SK-N-SH (cell line): ENCODE results near the gene RHOH. TPM values are rescaled to one million over a fixed set of nuclear protein-coding genes. Genes with fewer than 3 reads are reported as not detected.

Source experiments
- CTCF ChIA-PET: fragments of 300-600, 350-600 bp; formaldehyde crosslinking; extraction: SDS; loops from one replicate; lab custom pipeline; 2021; lab: Yijun Ruan, JAX
- POLR2A ChIA-PET: fragments of 350-600 bp; sonication (Branson Sonifier 250); formaldehyde crosslinking; extraction: SDS; loops from one replicate; lab custom pipeline; 2020; ENCODE audit warnings: antibody characterized with exemption, inconsistent platforms; lab: Yijun Ruan, JAX
- DNase-seq: peaks from one replicate; pipeline ENCODE4 v3.0.0; 2012
- H2AFZ ChIP-seq: fragments of 200-600 bp; sonication (generic); 2 replicates; pipeline ENCODE4 v1.8.1; 2016; ENCODE audit warnings: antibody characterized with exemption, mild to moderate bottlenecking, low read depth
- H3F3A ChIP-seq: fragments of 200-600 bp; sonication (generic); replicated peaks from 2 replicates; pipeline ENCODE3; 2016; ENCODE audit warnings: antibody characterized with exemption, mild to moderate bottlenecking; ENCODE audit not compliant: insufficient read depth
- H3K27ac ChIP-seq, 2 experiments: fragments of 200-500 bp in 1 of 2; fragments of 200-600 bp in 1 of 2; sonication (Bioruptor generic) in 1 of 2; sonication (generic), shearing (Covaris generic) in 1 of 2; 2 replicates each; pipeline versions ENCODE4 v1.5.1 to v1.6.1; 2014 to 2016; ENCODE audit warnings: low read depth in 2 of 2, inconsistent platforms in 1 of 2, low read length in 1 of 2, mild to moderate bottlenecking in 1 of 2, mixed read lengths in 1 of 2
- H3K27me3 ChIP-seq: fragments of 200-600 bp; sonication (generic), shearing (Covaris generic); 2 replicates; pipeline ENCODE4 v1.6.1; 2016; ENCODE audit warnings: mixed run types; ENCODE audit not compliant: insufficient read depth
- H3K36me3 ChIP-seq, 2 experiments: fragments of 200-500 bp in 1 of 2; fragments of 200-600 bp in 1 of 2; sonication (Bioruptor generic) in 1 of 2; sonication (generic) in 1 of 2; replicated peaks in 1 of 2; 2 replicates each; pipeline versions ENCODE3 to v1.5.1; 2014 to 2016; ENCODE audit warnings: low read length in 1 of 2, mild to moderate bottlenecking in 1 of 2; ENCODE audit not compliant: insufficient read depth in 2 of 2, control insufficient read depth in 1 of 2
- H3K4me1 ChIP-seq, 2 experiments: fragments of 200-500 bp in 1 of 2; fragments of 200-600 bp in 1 of 2; sonication (Bioruptor generic) in 1 of 2; sonication (generic), shearing (Covaris generic) in 1 of 2; 2 replicates each; pipeline versions ENCODE4 v1.5.1 to v1.6.1; 2014 to 2016; ENCODE audit warnings: low read depth in 1 of 2, low read length in 1 of 2, mixed run types in 1 of 2; ENCODE audit not compliant: insufficient read depth in 2 of 2, control insufficient read depth in 1 of 2
- H3K4me2 ChIP-seq: fragments of 200-600 bp; sonication (generic), shearing (Covaris generic); 2 replicates; pipeline ENCODE4 v1.6.1; 2017; ENCODE audit warnings: mixed run types
- H3K4me3 ChIP-seq, 2 experiments: fragments of 200-500 bp in 1 of 2; fragments of 200-600 bp in 1 of 2; sonication (Bioruptor generic) in 1 of 2; sonication (generic), shearing (Covaris generic) in 1 of 2; 2 replicates each; pipeline versions ENCODE4 v1.5.1 to v1.8.1; 2014 to 2016; ENCODE audit warnings: low read depth in 2 of 2, inconsistent platforms in 1 of 2, low read length in 1 of 2, mild to moderate bottlenecking in 1 of 2, mixed read lengths in 1 of 2, moderate library complexity in 1 of 2
- H3K79me2 ChIP-seq: fragments of 200-600 bp; sonication (generic); 2 replicates; pipeline ENCODE4 v1.8.1; 2017; ENCODE audit warnings: mild to moderate bottlenecking; ENCODE audit not compliant: insufficient read depth
- H3K9ac ChIP-seq: fragments of 200-600 bp; sonication (generic); 2 replicates; pipeline ENCODE4 v1.6.1; 2017; ENCODE audit warnings: mixed run types
- H3K9me2 ChIP-seq: fragments of 200-600 bp; sonication (generic); 2 replicates; pipeline ENCODE4 v1.6.1; 2017; ENCODE audit warnings: mixed run types
- H3K9me3 ChIP-seq: fragments of 200-600 bp; sonication (generic); 2 replicates; pipeline ENCODE4 v1.6.1; 2017; ENCODE audit warnings: mixed run types, mild to moderate bottlenecking, moderate library complexity
- H4K20me1 ChIP-seq: fragments of 200-600 bp; sonication (generic); 2 replicates; pipeline ENCODE4 v1.6.1; 2017; ENCODE audit warnings: mild to moderate bottlenecking, mixed run types; ENCODE audit not compliant: insufficient read depth
- CTCF ChIP-seq: fragments of 200-600 bp; sonication (generic); IDR thresholded peaks from 2 replicates; pipeline ENCODE4 v1.6.1; 2017; ENCODE audit warnings: antibody characterized with exemption, mild to moderate bottlenecking, moderate library complexity
- EP300 ChIP-seq, 2 experiments: IDR thresholded peaks; 2 replicates each; pipeline versions ENCODE4 v1.4.0 to v1.6.1; 2012; ENCODE audit warnings: borderline replicate concordance in 1 of 2, low read depth in 1 of 2, low read length in 1 of 2
- GATA2 ChIP-seq: sonication (generic); formaldehyde crosslinking; IDR thresholded peaks from 2 replicates; pipeline ENCODE4 v1.5.0; 2020; ENCODE audit warnings: mild to moderate bottlenecking, missing genetic modification reagents
- MXI1 ChIP-seq: IDR thresholded peaks from 2 replicates; pipeline ENCODE4 v1.6.1; 2012; ENCODE audit warnings: mild to moderate bottlenecking, low read depth, low read length, improper control_type of control experiment
- RAD21 ChIP-seq: IDR thresholded peaks from 2 replicates; pipeline ENCODE4 v1.6.1; 2012; ENCODE audit warnings: mild to moderate bottlenecking, low read length
- RCOR1 ChIP-seq: fragments of 150-350 bp; IDR thresholded peaks from 2 replicates; pipeline ENCODE4 v1.6.1; 2017; ENCODE audit warnings: antibody characterized with exemption, low read length
- RFX5 ChIP-seq: IDR thresholded peaks from 2 replicates; pipeline ENCODE4 v1.6.1; 2012; ENCODE audit warnings: mild to moderate bottlenecking, improper control_type of control experiment, low read length
- SMC3 ChIP-seq: IDR thresholded peaks from 2 replicates; pipeline ENCODE4 v1.6.1; 2012; ENCODE audit warnings: low read depth, low read length, improper control_type of control experiment
- TAF1 ChIP-seq: IDR thresholded peaks from 2 replicates; pipeline ENCODE4 v1.6.1; 2012; ENCODE audit warnings: low read depth, mild to moderate bottlenecking, low read length, moderate library complexity, borderline replicate concordance
- TCF12 ChIP-seq: IDR thresholded peaks from 2 replicates; pipeline ENCODE4 v1.4.0; 2012
- WGBS: methylation state at CpG from one replicate; pipeline ENCODE4 v1.1.6; 2017; ENCODE audit warnings: low lambda C conversion rate; 5-methylcytosine and 5-hydroxymethylcytosine counted together
- polyA plus RNA-seq, 3 experiments: library from polyadenylated mRNA; depleted of rRNA; stranded (reverse); fragments of >200 nt; gene quantifications; 2 replicates each; pipeline ENCODE4 v1.2.3, GENCODE V29; 2012
- TF ChIP-seq, protein P1 (sequence below): IDR thresholded peaks from 2 replicates; pipeline ENCODE4 v1.6.1; 2012; ENCODE audit warnings: mild to moderate bottlenecking, low read depth, low read length, moderate library complexity
- TF ChIP-seq, protein P2 (sequence below): fragments of 150-350 bp; IDR thresholded peaks from 2 replicates; pipeline ENCODE4 v1.6.1; 2017; ENCODE audit warnings: antibody characterized with exemption, low read length, low read depth, borderline replicate concordance

Gene RHOH
- polyA plus RNA-seq, 1 of the 3 experiments (the other 2 are of a cell fraction): not detected

DNA sequence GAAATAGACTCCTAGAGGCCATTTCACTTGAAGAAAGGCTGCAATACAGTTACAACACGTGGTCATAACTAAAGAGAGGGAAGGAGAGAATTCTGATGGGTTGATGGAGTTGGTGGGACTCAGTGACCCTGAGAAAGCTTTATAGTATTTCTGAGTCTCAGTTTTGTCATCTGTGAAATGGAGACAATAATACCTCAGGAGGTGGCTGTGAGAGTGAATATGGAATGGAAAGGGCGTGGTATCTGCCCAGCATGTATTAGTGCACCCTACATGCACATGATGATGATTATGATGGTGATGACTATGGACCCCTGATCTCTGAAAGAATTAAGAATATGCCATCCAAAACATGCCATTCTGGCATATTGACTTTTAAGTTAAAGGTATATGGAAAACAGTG is 66.0 kb downstream of the RHOH start:
- no peak overlapping the region for H3K4me2 ChIP-seq
- no peak overlapping the region for H3K9ac ChIP-seq
- no peaks in the 10 kb centered on the region for H3K36me3 ChIP-seq
- no peak overlapping the region for H2AFZ ChIP-seq
- DNase-seq: no peak
- H3K27ac ChIP-seq: no peak overlapping the region
- 98% methylated on average over 2 of the region's 2 CpGs for WGBS
- H3F3A ChIP-seq: no peaks in the 10 kb centered on the region
- no peak for TF ChIP-seq SMC3
- H4K20me1 ChIP-seq: no peaks in the 10 kb centered on the region
- H3K4me1 ChIP-seq: peaks cover 11 to 12% of the 10 kb centered on the region in 2 experiments; a peak in 3 of 4 replicates
- no peak overlapping the region for H3K4me3 ChIP-seq
- H3K9me3 ChIP-seq: no peaks in the 10 kb centered on the region
- ChIA-PET CTCF (interaction anchor here (0.8 kb wide), 1 partner anchor 21 kb away, joined by 3 read pairs; no protein-coding TSS in a partner anchor), POLR2A (no interaction called here)
- H3K9me2 ChIP-seq: no peaks in the 10 kb centered on the region
- no peaks in the 10 kb centered on the region for H3K27me3 ChIP-seq
- H3K79me2 ChIP-seq: no peaks in the 10 kb centered on the region

DNA sequence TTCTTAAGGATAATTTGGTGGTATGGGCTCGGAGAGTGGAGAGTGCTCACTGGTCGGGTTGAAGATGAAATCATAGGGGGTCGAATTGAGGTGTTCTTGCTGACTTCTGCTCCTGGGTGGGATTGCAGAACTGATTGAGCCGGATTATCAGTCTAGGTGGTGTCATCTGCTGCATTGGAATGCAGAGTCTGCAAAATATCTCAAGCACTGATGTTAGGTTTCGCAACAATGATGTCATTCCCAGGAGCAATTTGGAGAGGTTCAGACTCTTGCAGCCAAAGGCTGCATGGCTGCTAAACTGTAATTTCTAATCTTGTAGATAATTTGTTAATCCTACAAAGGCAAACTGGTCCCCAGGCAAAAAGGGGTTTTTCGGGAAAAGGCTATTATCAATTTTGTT is 67.7 kb downstream of the RHOH start:
- 78% methylated on average over 5 of the region's 6 CpGs for WGBS
- H2AFZ ChIP-seq: no peak overlapping the region
- POLR2A ChIA-PET: no interaction called here

DNA sequence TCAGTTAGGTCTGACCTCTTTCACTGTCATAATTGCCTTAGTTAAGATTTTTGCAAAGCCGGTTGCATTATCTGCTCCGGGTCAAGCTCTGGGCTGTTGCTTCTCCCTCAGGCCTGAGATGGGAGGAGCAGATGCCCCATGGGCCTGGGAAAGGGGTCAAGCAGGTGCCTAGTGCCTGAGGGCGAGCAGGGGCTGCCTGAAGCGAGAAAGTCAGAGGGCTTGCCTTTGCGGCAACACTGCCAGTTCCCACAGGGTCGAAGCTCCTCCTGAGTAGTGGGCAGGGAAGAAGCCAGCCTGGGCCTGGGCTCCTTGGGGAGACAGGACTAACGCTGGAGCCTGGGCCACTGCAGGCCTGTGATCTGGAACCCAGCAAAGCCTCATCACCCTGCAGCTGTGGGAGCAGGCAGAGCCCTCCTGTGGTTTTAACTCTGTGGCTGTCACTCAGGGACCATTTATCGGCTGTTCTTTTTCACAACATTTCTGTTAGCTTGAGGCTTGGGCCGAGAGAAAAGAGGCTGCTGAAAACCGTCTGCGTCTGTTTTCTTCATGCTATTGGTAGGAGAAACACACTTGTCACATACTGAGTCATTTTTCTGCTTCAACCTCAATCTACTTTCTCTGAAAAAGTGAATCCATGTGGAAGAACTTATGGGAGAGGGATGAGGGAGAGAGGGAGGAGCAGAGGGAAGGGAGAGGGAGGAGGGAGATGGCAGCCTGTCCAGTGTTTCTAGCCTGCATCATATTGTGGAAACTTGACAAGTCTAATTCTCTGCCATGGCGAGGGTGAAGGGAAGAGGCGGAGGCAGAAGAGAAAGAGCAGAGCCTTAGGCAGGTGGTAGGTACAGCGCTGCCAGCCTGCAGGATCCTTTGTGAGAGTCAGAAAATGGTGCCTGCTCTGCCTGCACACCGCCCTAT is 68.4 kb downstream of the RHOH start:
- WGBS: 81% methylated on average over 14 of the region's 15 CpGs
- peak; percentile 67 for DNase-seq
- H3K79me2 ChIP-seq: no peaks in the 10 kb centered on the region
- no peaks in the 10 kb centered on the region for H3K36me3 ChIP-seq
- H3K4me2 ChIP-seq: no peak overlapping the region
- H3K4me3 ChIP-seq: no peak overlapping the region
- no peaks in the 10 kb centered on the region for H3K9me3 ChIP-seq
- H3F3A ChIP-seq: no peaks in the 10 kb centered on the region
- no peaks in the 10 kb centered on the region for H4K20me1 ChIP-seq
- ChIA-PET POLR2A (no interaction called here), CTCF (interaction anchor here (1.0 kb wide), 1 partner anchor 60 kb away, joined by 4 read pairs; no protein-coding TSS in a partner anchor)
- H3K9ac ChIP-seq: no peak overlapping the region
- H3K27ac ChIP-seq: peak overlapping the region in 1 of 2 experiments; percentile 6; a peak in 1 of 4 replicates
- peak overlapping the region; percentile 19; the same call in 1 of the 2 replicates for H2AFZ ChIP-seq
- H3K4me1 ChIP-seq: peaks cover 10 to 13% of the 10 kb centered on the region in 2 experiments; a peak in 3 of 4 replicates
- H3K9me2 ChIP-seq: no peaks in the 10 kb centered on the region
- no peaks in the 10 kb centered on the region for H3K27me3 ChIP-seq
- TF ChIP-seq, protein P1, sequence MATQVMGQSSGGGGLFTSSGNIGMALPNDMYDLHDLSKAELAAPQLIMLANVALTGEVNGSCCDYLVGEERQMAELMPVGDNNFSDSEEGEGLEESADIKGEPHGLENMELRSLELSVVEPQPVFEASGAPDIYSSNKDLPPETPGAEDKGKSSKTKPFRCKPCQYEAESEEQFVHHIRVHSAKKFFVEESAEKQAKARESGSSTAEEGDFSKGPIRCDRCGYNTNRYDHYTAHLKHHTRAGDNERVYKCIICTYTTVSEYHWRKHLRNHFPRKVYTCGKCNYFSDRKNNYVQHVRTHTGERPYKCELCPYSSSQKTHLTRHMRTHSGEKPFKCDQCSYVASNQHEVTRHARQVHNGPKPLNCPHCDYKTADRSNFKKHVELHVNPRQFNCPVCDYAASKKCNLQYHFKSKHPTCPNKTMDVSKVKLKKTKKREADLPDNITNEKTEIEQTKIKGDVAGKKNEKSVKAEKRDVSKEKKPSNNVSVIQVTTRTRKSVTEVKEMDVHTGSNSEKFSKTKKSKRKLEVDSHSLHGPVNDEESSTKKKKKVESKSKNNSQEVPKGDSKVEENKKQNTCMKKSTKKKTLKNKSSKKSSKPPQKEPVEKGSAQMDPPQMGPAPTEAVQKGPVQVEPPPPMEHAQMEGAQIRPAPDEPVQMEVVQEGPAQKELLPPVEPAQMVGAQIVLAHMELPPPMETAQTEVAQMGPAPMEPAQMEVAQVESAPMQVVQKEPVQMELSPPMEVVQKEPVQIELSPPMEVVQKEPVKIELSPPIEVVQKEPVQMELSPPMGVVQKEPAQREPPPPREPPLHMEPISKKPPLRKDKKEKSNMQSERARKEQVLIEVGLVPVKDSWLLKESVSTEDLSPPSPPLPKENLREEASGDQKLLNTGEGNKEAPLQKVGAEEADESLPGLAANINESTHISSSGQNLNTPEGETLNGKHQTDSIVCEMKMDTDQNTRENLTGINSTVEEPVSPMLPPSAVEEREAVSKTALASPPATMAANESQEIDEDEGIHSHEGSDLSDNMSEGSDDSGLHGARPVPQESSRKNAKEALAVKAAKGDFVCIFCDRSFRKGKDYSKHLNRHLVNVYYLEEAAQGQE: no peak
- TF ChIP-seq SMC3 (no peak), RAD21 (no peak; the same call in 1 of the 2 replicates), MXI1 (no peak), GATA2 (CRISPR knock-in tag) (peak; percentile 17; the same call in 1 of the 2 replicates), RCOR1 (no peak), RFX5 (no peak), CTCF (no peak), EP300 (IDR thresholded peaks at IDR 0.05; ENCODE audit: borderline replicate concordance in 1 of 2, low read depth in 1 of 2, low read length in 1 of 2) (no peak), TAF1 (no peak)
- TF ChIP-seq, protein P2, sequence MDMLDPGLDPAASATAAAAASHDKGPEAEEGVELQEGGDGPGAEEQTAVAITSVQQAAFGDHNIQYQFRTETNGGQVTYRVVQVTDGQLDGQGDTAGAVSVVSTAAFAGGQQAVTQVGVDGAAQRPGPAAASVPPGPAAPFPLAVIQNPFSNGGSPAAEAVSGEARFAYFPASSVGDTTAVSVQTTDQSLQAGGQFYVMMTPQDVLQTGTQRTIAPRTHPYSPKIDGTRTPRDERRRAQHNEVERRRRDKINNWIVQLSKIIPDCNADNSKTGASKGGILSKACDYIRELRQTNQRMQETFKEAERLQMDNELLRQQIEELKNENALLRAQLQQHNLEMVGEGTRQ: no peak

More for the DNA sequence above, 67.7 kb downstream of the RHOH start:
- no peaks in the 10 kb centered on the region for H3K9me2 ChIP-seq
- no peaks in the 10 kb centered on the region for H3K27me3 ChIP-seq
- H3K9me3 ChIP-seq: no peaks in the 10 kb centered on the region
- H3K36me3 ChIP-seq: no peaks in the 10 kb centered on the region
- no peak overlapping the region for H3K4me3 ChIP-seq
- no peak for DNase-seq
- no peaks in the 10 kb centered on the region for H3K79me2 ChIP-seq
- no peak overlapping the region for H3K4me2 ChIP-seq
- CTCF ChIA-PET: interaction anchor here (1.0 kb wide), 1 partner anchor 61 kb away, joined by 4 read pairs; no protein-coding TSS in a partner anchor
- TF ChIP-seq EP300 (IDR thresholded peaks at IDR 0.05; ENCODE audit: borderline replicate concordance in 1 of 2, low read depth in 1 of 2, low read length in 1 of 2): no peak
- TF ChIP-seq TCF12: peak; percentile 15; the same call in 1 of the 2 replicates
- no peak overlapping the region for H3K9ac ChIP-seq
- peaks cover 10 to 13% of the 10 kb centered on the region in 2 experiments; a peak in 3 of 4 replicates for H3K4me1 ChIP-seq
- no peaks in the 10 kb centered on the region for H3F3A ChIP-seq
- H4K20me1 ChIP-seq: no peaks in the 10 kb centered on the region
- H3K27ac ChIP-seq: no peak overlapping the region
